ENCODE results near the gene FEM1A.

DNA sequence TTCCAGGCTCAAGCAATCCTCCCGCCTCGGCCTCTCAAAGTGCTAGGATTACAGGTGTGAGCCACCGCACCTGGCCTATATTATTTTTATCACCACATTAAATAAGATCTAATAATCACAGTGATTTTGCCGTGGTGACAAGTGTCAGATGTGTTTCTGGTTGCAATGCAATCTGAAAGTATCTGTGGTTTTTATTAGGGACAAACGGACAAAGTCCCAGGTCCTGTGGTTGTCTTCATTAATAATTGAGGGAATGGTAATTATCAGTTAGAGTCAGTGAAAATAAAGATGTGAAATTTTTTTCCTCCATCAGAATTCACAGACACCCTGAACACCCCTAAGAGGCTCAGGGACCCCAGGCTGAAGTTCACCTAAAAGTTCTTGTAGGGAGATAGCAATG is 41.2 kb downstream of the FEM1A start:
- TF ChIP-seq POLR2AphosphoS5 (IDR thresholded peaks at IDR 0.05), result no peak
- TF ChIP-seq, protein P1, sequence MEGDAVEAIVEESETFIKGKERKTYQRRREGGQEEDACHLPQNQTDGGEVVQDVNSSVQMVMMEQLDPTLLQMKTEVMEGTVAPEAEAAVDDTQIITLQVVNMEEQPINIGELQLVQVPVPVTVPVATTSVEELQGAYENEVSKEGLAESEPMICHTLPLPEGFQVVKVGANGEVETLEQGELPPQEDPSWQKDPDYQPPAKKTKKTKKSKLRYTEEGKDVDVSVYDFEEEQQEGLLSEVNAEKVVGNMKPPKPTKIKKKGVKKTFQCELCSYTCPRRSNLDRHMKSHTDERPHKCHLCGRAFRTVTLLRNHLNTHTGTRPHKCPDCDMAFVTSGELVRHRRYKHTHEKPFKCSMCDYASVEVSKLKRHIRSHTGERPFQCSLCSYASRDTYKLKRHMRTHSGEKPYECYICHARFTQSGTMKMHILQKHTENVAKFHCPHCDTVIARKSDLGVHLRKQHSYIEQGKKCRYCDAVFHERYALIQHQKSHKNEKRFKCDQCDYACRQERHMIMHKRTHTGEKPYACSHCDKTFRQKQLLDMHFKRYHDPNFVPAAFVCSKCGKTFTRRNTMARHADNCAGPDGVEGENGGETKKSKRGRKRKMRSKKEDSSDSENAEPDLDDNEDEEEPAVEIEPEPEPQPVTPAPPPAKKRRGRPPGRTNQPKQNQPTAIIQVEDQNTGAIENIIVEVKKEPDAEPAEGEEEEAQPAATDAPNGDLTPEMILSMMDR (IDR thresholded peaks at IDR 0.05 in 8 of 11, conservative IDR thresholded peaks at IDR 0.05 in 3 of 11), result no peak

Measured in spleen (tissue), 7 donors.